Measurements from ENCODE around the gene TTC33.

GRCh38 chr5:40480392-40480791, 275.4 kb downstream of the TTC33 start:
- no peak for TF ChIP-seq CTCF (IDR thresholded peaks at IDR 0.05)
- no peak for TF ChIP-seq POLR2A (IDR thresholded peaks at IDR 0.05)

Measured in right lobe of liver (tissue), 4 donors.